ENCODE results near the gene HGFAC. TPM values are rescaled to one million over a fixed set of nuclear protein-coding genes. Genes with fewer than 3 reads are reported as not detected.

The HGFAC gene
- total RNA-seq, 2 donors from 2014 or later = 0.95 TPM; not detected in 1

- DNase-seq (ENCODE audit: low spot score) = no peak
- H3K27me3 ChIP-seq (replicated peaks; ENCODE audit: insufficient read depth) = no peaks in the 10 kb centered on the region
- ATAC-seq (ENCODE audit: insufficient number of reproducible peaks, low FRiP score, low read depth) = no peak
Observed at GRCh38 chr4:3480528-3481112, 38.9 kb downstream of the HGFAC start.

DNA sequence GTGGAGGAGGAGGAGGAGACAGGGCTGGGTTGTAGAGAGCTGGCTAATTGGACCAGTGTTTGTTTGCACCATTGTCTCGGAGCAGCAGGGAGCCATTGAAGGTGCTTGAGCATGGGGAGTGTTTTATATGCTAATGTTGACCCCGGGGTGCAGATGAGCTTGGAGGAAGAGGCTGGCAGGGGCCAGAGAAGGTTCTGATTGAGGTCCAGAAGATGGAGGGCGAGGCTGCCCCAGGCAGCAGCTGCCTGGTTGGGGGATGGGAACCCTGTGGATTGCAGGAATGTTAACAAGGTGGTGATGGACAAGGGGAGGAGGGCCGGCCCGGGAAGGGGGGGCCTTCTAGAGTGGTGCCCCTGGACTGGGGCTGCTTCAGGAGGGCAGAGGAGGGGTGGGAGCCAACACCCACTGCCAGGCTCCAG, 39.4 kb downstream of the HGFAC start:
- no peaks in the 10 kb centered on the region for H3K27me3 ChIP-seq (replicated peaks; ENCODE audit: insufficient read depth)
- H3K4me3 ChIP-seq = no peak overlapping the region
- TF ChIP-seq CTCF (IDR thresholded peaks at IDR 0.05) = no peak
- ATAC-seq (ENCODE audit: insufficient number of reproducible peaks, low FRiP score, low read depth) = no peak
- H3K36me3 ChIP-seq = no peaks in the 10 kb centered on the region
- no peaks in the 10 kb centered on the region for H3K9me3 ChIP-seq
- H3K27ac ChIP-seq = peak overlapping the region; percentile 96 to 99
- no peak for DNase-seq (ENCODE audit: low spot score)
- H3K4me1 ChIP-seq (ENCODE audit: control insufficient read depth in 1 of 2, low read depth in 2 of 2) = peaks cover 7 to 35% of the 10 kb centered on the region in 2 donors

More at GRCh38 chr4:3480528-3481112, 38.9 kb downstream of the HGFAC start:
- Histone ChIP-seq H3K4me3 (no peak overlapping the region), H3K9me3 (no peaks in the 10 kb centered on the region), H3K4me1 (ENCODE audit: control insufficient read depth in 1 of 2, low read depth in 2 of 2) (peaks cover 7 to 34% of the 10 kb centered on the region in 2 donors), H3K27ac (peak overlapping the region; percentile 96 to 99), H3K36me3 (no peaks in the 10 kb centered on the region)
- peak; percentile 100 for TF ChIP-seq CTCF (IDR thresholded peaks at IDR 0.05)

DNA sequence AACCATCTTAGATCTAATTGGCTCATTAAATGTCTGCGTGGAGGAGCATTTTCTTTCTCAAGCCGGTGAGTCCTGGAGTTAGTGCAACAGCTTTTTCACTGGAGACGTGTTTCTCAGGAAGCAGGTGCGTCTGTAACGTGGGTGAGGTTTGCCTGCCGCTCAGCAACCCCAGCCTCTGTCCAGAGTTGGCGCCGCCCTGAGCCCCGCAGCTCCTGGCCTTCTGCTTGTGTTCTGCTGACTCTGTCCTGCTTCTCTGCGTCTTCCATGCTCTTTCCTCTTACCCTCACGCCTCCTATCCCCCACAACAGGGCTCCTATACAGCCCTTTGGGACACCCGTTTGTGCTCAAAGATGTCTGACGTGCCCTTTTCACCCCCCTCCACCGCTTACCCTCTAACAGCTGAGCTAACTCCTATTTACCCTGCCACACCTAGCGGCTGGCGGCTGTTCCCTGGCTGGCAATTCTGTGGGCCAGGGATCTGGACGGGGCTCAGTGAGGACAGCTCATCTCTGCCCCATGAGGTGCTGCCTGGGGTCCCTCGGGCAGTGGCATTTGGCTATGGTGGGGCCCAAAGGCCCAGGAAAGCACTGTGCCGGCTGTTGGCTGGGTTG, 40.1 kb downstream of the HGFAC start:
- H3K36me3 ChIP-seq = no peaks in the 10 kb centered on the region
- ATAC-seq (ENCODE audit: insufficient number of reproducible peaks, low FRiP score, low read depth) (no peak), DNase-seq (ENCODE audit: low spot score) (no peak)
- no peaks in the 10 kb centered on the region for H3K9me3 ChIP-seq
- H3K4me3 ChIP-seq = no peak overlapping the region
- peak overlapping the region; percentile 96 to 99 for H3K27ac ChIP-seq
- H3K4me1 ChIP-seq (ENCODE audit: control insufficient read depth in 1 of 2, low read depth in 2 of 2) = peaks cover 7 to 35% of the 10 kb centered on the region in 2 donors
- no peaks in the 10 kb centered on the region for H3K27me3 ChIP-seq (replicated peaks; ENCODE audit: insufficient read depth)
- no peak for TF ChIP-seq CTCF (IDR thresholded peaks at IDR 0.05)

DNA sequence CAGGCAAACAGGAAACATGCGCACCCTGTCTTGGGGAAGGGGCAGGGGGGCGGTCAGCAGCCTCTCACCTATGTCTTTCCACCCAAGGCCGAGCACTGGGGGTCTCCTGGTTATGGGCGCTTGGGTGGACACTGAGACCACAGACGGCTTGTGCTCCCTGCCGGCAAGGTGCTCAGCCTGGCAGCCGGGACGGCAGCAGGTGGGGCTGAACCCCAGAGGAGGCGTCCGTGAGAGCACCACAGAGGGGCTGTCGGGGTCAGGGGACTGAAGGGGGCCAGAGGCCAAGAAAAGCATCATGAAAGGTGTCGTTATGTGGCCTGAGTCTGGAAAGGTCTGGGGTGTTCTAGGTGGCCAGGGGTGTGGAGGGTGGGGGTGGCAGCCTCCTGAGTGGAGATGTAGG, 40.9 kb downstream of the HGFAC start:
- no peak overlapping the region for H3K4me3 ChIP-seq
- H3K4me1 ChIP-seq (ENCODE audit: control insufficient read depth in 1 of 2, low read depth in 2 of 2) = peaks cover 7 to 35% of the 10 kb centered on the region in 2 donors
- no peaks in the 10 kb centered on the region for H3K27me3 ChIP-seq (replicated peaks; ENCODE audit: insufficient read depth)
- no peak for ATAC-seq (ENCODE audit: insufficient number of reproducible peaks, low FRiP score, low read depth)
- TF ChIP-seq CTCF (IDR thresholded peaks at IDR 0.05) = no peak
- H3K36me3 ChIP-seq = no peaks in the 10 kb centered on the region
- DNase-seq (ENCODE audit: low spot score) = no peak
- H3K27ac ChIP-seq = peak overlapping the region; percentile 96 to 99
- no peaks in the 10 kb centered on the region for H3K9me3 ChIP-seq

GRCh38 chr4:3483471-3483921, 41.7 kb downstream of the HGFAC start:
- peak overlapping the region; percentile 45 for H3K4me3 ChIP-seq
- TF ChIP-seq CTCF (IDR thresholded peaks at IDR 0.05) = no peak
- no peaks in the 10 kb centered on the region for H3K9me3 ChIP-seq
- peak; percentile 77 for DNase-seq (ENCODE audit: low spot score)
- H3K27me3 ChIP-seq (replicated peaks; ENCODE audit: insufficient read depth) = no peaks in the 10 kb centered on the region
- peak; percentile 64 for ATAC-seq (ENCODE audit: insufficient number of reproducible peaks, low FRiP score, low read depth)
- H3K36me3 ChIP-seq = no peaks in the 10 kb centered on the region
- peak overlapping the region; percentile 96 to 99 for H3K27ac ChIP-seq
- H3K4me1 ChIP-seq (ENCODE audit: control insufficient read depth in 1 of 2, low read depth in 2 of 2) = peaks cover 7 to 35% of the 10 kb centered on the region in 2 donors
